NB4 (cell line): ENCODE measurements around the gene NUP62.

Source experiments
- POLR2A ChIP-seq: IDR thresholded peaks from 2 replicates; pipeline ENCODE4 v1.6.1; 2011; ENCODE audit warnings: mild to moderate bottlenecking; ENCODE audit not compliant: insufficient read length; ENCODE audit errors: extremely low read depth
- TF ChIP-seq, protein P1 (sequence below): IDR thresholded peaks from one replicate; pipeline ENCODE4 v1.5.1; 2012; ENCODE audit warnings: low read depth, low read length

DNA sequence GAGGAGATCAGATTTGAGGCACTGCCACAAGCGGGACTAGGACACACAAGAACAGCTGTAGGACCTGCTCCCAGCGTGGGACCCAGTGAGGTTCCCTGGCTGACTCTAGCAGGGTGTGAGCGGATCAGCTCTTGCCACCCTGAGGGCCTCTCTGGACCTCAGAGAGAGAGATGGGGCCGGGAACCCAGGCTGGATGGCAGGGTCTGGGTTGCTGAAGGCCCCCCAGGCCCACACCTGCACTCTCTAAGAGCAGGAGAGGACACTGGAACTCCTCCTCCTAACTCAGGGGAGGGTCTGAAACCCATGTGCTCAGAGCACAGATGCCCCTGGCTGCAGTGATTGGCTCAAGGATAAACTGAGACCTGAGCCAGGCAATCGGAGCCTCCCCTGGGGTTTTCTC lies 19.1 kb downstream of the NUP62 start:
- TF ChIP-seq, protein P1, sequence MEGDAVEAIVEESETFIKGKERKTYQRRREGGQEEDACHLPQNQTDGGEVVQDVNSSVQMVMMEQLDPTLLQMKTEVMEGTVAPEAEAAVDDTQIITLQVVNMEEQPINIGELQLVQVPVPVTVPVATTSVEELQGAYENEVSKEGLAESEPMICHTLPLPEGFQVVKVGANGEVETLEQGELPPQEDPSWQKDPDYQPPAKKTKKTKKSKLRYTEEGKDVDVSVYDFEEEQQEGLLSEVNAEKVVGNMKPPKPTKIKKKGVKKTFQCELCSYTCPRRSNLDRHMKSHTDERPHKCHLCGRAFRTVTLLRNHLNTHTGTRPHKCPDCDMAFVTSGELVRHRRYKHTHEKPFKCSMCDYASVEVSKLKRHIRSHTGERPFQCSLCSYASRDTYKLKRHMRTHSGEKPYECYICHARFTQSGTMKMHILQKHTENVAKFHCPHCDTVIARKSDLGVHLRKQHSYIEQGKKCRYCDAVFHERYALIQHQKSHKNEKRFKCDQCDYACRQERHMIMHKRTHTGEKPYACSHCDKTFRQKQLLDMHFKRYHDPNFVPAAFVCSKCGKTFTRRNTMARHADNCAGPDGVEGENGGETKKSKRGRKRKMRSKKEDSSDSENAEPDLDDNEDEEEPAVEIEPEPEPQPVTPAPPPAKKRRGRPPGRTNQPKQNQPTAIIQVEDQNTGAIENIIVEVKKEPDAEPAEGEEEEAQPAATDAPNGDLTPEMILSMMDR = no peak
- TF ChIP-seq POLR2A = no peak
